Non-pigmented ciliary epithelial cell (primary cell): Measurements from ENCODE around the gene ZNF860.
A peak's percentile ranks its signal among the peaks of the same experiment; 100 is the strongest.

Experiments used
- DNase-seq: peaks from one replicate; pipeline ENCODE4 v3.0.0-alpha.2; 2010; ENCODE audit warnings: low read depth

Gene ZNF860

DNA sequence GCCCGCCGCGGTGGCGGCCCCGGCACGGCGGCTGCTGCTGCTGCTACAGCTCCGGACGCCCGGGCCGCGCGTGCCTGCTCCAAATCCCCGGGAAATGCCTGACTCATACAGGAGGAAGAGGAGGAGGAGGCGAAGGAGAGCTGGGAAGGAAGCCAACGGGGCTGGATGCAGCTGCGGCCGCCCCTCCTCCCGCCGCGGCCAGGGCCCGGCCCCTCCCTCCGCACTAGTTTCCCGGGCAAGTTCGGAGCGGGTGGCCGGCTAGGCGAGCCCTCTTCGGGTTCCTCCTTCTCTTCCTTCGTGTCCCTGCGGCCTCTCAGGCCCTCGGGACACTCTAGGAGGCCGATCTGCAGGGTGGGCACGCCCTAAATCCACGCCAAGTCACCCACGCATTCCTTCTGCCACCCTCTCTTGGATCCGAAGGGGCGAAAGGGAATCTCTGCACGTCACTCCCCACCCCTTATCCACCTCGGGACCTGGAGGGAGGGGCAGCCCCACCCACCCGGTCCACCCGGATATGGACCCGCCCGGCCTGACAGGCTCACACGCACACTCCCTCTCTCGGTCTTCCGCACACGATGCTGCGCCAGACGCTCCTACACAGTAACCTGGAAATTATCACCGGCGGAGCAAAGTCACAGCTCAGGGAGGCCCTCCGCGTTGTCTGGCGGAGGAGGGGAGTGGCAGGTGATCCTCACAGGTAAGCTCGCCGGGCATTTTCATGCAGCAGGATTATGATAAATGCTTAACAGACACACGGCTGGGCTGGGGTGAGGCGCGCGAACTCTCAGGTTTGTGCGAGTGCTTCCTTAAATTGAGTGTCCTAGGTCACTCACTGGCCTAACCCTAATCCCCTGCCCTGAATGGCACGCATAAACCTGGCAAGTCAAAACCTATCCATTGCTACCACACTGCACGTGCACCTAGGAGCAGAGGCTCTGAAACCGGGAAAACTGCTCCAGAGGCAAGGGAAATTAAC lies at the start of gene ZNF860, which contains the start of gene OSBPL10:
TSS of gene ZNF860 (plus strand) at position 545 of the 976 bp plus-strand sequence. CDS start 7,330 bp downstream, outside the sequence.
TSS of gene OSBPL10 (minus strand) at position 57 of the 976 bp plus-strand sequence. CDS start 83 bp downstream, outside the sequence.
- DNase-seq: peak; percentile 68

DNA sequence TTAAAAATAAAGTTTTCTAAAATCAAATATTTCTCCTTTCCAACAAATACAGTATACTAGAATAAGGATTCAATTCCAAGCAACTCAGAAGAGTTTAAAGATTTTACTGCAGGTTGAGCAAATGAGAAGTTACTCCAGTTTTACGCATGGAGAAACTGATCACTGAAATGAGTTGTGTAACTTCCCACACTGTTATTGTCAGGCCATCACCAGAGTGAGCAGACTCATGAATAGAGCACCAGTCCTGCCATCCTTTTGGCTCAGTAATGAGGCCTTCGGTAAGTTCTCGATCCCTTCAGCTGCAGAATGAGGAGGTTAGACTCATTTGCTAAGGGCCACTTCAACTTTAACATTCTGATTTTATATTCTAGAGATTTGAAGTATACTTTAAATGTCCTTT lies 48.6 kb upstream of the ZNF860 start:
- no peak for DNase-seq

DNA sequence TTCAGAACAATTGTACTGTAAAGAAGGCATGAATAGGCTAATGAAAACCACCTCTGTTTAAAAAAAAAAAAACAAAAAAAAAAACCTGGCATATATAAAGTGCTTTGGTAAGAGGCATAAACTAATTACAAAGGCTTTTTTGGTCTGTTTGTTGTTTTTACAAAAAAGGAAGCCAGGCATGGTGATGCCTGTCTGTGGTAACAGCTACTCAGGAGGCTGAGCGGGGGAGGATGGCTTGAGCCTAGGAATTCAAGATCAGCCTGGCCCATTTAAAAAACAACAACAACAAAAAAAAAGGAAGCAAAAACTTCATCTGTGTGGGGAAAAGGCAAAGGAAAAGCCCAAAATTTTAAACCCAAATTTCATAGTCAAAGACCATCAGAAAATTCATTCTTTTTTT lies 47.5 kb upstream of the ZNF860 start:
- DNase-seq: no peak

DNA sequence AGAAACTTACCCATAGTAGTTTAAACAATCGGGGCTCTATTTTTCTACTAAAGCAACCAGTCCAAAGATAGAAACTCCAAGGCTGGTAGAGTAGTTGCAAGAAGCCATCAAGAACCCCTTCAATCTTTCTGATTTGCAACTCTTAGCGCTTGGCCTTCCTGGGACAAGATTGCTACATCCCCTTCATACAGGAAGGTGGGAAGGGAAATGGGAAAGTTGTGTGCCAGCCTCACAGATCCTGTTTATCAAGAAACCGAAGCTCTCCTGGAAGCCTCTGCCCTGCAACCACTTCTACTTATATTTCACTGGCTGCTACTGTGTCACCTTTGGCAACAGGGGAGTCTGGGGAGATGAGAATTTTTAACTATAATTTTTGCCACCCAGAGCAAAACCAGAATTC lies 46.7 kb upstream of the ZNF860 start:
- DNase-seq: no peak

DNA sequence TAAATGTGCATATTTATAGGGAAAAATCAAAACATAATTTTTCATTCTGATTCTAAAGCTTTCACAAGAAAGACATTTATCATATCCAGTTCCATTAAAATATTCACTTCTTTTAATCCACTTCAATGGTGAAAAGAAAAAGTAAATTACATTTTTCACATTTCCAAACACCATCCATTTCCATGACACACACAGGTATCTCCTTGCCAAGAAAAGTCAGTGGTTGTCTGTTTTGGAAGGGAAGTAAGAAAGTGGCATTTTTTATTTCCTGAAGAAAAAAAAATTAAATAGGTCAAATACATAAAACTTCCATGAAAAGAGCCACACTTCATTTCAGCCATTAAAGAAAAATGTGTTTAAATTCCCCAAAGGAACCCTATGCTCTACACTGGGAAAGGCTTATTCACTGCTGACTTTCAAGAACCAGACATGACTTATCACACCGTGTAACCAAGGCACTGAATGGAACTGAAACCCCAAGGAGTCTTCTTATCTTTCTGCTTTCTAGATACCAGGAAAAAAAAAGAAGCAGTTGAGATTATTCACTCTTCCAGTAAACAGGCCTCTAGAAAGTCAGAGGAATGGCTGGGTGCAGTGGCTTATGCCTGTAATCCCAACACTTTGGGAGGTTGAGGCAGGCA lies 45.0 kb upstream of the ZNF860 start:
- peak; percentile 24 for DNase-seq

DNA sequence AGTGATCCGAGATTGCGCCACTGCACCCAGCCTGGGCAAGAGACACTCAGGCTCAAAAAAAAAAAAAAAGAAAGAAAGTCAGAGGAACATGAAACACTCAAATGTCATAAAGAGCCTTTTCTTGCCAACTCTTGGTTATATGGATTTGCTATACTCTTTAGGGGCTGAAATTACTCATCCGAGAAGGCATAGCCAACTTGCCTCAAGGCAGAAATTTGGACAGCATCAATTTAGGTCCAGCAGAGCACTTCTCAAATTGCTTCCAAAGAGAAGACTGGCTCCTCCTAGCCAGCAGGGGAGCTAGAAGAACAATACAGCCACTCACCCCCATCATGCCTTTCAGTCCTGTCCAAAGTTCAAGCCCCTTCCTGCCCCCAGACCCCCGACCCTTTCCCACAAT lies 44.3 kb upstream of the ZNF860 start:
- DNase-seq: no peak

DNA sequence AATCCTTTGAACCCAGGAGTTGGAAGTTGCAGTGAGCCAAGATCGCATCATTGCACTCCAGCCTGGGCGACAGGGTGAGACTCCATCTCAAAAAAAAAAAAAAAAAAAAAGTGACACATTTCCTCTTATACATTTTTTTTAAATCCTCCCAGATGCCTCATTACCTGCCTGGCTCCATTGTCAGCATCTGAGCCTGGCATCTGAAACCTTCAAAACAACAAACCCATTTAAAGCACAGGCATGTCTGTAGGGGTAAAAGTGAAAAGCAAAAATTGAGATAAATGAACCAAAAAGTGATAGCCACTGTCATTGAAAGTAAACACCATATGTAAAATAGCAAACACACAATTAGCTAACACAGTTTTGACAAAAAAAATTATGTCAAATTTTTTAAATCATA lies 39.1 kb upstream of the ZNF860 start:
- DNase-seq: no peak

DNA sequence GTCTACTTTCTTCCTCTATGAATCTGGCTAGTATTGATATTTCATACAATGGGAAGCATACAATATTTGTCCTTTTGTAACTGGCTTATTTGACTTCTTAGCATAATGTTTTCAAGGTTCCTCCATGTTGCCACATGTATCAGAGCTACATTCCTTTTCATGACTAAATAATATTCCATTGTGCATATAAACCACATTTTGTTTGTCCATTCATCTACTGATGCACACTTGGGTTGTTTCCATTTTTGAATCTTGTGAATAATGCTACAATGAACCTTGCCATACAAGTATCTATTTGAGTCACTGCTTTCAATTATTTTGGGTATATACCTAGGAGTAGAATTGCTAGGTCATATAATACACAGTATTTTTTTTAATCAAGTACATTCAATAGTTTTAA lies 38.5 kb upstream of the ZNF860 start:
- DNase-seq: no peak

DNA sequence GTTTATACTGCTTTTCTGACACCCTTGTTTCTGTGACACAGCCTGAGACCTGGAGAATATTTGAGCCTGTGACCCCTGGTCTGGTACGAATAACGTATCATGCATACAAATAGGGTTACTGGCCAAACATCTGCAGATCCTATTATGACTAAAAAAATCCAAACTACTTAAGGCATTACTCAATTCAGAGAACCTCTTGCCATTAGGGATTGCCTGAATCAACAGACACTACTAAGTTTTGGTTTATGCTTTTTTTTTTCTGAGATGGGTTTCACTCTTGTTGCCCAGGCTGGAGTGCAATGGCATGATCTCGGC lies 35.9 kb upstream of the ZNF860 start:
- DNase-seq: no peak

DNA sequence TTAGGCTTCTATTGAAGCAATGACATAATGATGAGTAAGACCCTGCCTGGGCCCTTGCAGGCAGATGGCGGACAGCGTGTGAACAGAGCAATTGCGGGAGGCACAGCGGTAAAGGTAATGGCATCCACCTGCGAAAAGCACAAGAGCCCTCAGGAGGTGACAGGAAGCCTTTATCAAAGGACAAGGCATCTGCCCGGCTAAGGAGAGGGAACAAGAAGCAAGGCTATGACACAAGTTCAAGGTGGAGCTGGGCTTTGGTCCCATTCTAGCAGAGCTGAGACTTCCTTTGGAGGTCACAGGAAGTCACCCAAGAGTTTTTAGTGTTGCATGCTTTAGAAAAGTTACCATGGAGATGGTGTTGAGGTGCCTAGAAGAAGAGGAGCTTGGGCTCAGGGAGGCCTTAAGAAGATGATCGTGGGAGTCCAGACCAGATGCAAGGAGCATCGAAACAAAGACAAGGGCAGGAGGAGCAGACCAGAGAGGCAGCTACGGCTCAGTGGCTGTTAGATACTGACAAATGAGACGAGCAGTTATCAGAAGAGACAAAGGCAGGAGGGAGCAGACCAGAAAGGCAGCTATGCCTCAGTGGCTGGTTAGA lies 35.0 kb upstream of the ZNF860 start:
- DNase-seq: no peak

DNA sequence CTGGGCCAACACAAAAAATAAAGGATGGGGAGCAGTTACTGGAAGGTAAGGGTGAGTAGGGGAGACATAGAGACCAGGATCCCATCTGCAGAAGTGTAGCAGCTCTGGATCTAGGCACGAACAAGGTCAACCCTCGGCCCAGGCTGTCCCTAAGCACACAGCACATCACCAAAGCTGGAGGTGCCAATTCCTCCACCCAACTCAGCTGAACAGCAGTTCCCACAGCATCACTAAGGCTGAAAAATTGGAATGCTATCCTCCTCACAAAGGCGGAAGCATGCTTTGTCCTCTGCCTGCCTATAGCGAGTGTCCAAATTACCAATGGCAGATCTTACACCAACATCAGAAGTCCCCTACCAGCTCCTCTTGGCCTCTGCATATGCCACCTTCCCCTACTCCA lies 34.4 kb upstream of the ZNF860 start:
- no peak for DNase-seq

DNA sequence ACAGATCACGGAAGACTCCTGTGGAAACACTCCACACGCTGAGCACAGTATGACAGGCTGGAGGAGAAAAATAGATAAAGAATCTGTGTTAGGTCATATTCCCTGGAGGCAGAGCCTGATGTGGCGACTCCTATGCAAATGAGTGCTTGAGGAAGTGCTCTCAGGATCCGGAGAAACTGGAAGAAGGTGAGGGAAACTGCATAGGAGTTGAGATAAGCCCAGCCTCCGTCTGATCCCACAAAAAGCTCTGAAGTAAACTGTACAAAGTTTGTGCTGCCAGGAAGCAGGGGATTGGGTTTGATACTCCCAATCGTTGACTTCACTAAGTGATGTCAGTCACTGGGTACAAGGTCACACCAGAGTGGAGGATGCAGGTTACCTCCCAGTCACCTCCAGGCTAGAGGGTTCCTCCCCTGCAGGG lies 33.9 kb upstream of the ZNF860 start:
- DNase-seq: no peak

DNA sequence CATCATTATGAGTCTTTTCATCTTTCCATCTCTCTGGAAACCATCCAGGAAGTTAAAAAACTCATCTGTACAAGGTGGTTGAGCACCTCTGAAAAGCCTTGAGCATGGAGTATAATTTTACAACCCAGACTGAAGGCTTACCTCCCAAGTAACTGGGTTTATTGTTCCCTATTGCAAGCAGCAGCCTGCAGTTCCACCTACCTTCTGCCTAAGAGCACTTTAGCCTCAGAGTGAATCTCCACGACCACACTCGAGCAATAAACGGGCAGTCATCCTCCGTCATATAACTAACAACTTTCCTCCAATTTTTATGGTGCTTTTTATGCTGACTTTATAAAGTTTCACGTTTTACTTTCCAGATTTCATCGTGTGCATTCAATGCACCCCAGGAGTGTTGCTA lies 33.3 kb upstream of the ZNF860 start:
- no peak for DNase-seq

DNA sequence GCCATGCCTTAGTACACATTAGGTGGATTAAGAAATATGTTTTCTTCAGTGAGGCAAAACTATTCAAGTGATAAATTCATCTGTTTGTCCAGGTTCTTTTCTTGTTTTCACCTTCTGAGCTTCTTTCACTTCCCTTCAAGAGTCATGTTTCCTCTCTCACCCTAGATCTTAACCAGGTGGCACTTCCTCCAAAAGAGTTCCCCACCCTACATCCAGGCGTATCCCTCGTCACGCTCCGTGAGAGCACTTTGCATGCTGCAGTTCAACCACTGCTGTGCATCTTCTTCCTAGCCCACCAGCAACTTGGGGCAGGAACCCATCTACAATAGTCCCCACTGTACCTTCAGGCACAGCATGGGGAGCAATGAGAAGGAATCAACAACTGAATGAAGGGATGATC lies 29.3 kb upstream of the ZNF860 start:
- DNase-seq: no peak

DNA sequence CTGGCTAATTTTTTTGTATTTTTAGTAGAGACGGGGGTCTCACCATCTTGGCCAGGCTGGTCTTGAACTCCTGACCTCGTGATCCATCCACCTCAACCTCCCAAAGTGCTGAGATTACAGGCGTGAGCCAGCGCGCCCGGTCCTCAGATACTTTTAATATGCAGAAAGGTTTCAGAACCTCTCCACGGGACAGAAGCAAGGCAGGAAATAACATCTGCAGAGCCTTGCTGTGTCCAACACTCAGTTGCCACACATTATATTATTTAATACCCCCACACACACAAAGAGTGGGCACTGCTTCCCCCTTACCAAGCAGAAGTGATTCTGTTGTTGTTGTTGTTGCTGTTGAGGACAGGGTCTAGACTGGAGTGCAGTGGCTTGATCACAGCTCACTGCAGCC lies 28.5 kb upstream of the ZNF860 start:
- DNase-seq: no peak

DNA sequence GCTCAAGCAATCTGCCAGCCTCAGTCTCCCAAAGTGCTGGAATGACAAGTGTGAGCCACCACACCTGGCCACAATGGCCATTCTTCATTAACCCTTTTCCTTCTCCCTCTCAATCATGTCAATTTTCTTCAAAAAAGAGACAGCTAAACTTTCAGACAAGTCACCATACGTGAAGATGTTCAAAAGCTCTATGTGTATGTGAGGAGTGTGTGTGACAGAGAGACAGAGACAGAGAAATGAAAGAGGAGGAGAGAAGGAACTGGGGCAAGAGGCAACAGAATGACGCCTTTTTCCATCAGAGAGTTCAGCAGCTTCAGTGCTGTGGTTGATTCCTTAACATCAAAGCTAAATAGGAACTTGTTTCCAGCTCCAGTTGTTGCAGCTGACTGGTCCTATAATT lies 27.9 kb upstream of the ZNF860 start:
- DNase-seq: no peak

DNA sequence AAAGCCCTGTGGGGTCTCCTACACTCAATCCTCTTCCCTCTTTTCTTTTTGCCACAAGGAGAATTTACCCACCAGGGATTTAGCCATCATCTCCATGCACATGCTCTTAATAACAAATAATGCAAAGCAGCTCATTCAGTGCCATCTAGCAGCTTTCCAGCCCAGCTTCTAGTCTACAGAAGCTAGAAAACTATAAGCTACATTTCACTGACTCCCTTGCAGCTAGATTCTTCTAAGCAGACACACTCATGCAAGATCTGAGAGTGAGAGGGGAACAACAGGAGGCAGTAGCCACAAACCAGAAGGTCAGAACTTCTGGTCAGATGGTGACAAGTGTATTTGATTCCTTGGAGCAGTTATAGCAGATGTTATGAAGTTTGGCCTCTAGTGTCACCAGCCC lies 26.0 kb upstream of the ZNF860 start:
- DNase-seq: no peak

DNA sequence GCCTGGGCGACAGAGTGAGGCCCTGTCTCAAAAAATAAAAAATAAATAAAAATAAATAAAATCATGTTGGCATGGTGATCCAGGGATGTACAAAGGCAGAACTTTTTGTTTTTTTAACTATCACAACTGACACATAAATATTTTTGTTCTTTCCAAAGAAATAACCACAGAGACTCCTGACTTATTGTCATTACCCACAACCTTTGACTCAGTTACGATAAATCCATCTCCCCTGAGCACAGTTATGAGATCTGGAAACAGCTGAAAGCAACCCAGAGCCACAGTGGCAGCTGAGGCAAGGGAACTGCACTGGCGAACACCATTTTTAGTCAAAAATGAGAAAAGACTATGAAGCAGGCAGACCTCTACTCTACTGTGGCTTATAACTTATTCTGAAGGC lies 24.4 kb upstream of the ZNF860 start:
- no peak for DNase-seq

DNA sequence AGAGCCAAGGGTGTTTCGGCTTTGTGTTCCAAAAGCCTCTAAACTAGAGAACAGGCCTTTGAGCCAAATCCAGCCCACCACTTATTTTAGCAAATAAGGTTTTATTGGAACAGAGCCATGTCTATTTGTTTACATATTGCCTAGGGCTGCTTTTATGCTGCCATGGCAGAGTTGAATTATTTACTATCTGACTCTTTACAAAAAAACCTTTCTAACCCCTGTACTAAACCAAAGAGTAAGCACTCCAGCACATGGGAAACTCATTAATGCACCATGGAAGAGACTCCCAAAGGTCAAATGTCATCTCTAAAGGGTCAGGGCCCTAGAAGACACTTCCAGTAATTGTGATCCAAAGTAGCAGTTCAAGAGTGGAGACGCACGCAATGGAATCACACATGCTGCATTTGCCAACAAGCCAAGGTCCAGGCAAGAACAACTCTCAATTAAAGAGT lies 22.8 kb upstream of the ZNF860 start:
- DNase-seq: no peak

DNA sequence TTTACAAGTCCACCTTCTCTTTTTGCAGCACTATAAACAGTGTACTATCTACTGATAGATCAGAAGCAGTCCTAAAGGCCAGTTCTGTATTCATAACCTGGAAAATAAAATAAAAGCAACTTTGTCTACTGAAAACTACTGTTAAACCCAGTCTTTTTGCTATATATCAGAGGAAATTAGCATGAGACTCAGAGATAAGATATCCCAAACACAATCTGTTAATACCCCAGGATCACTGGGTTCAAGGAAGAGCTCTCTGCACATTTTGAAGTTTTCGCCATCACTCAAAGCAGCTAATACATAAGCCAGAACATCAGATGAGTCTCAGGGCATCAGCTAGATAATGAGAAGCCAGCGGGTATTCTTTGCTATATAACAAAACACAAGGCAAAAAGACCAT lies 22.3 kb upstream of the ZNF860 start:
- no peak for DNase-seq

DNA sequence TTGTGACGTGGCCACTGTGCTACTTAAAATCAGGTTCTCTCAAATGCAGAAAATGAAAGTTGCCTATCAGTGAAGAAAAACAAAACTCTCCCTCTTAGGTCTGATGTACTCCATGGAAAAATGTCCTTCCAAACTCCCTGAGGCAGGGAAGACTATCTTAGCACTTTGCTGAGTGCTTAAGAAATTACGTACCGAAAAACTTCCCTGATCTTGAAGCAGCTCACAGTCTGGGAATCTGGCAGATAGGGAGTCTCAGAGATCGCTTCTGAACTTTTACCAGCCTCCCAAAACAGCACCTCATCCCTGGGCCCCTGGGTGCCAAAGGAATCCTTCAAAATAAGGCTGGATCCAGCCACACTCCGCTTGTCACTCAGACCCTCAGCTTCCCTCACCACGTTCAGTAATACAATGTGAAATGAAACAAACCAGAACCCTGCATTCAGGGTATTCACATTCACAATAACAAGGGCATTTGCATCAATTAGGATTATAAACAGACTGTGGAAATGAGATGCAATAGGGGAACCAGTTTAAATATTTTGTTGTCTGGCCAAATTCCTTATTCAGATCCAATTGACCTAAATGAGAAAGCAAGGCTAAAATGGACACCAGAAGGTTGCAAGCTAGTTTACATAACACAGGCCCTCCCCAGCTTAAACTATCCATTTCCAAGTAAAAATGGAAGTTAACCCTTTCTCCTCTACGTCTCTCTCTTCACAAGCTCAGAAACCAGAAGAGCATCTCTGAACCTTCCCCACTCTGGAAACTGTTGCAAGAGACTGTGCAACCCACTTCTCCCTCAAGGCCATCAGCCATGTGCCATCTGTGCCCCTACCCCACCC lies 21.4 kb upstream of the ZNF860 start:
- DNase-seq: no peak

DNA sequence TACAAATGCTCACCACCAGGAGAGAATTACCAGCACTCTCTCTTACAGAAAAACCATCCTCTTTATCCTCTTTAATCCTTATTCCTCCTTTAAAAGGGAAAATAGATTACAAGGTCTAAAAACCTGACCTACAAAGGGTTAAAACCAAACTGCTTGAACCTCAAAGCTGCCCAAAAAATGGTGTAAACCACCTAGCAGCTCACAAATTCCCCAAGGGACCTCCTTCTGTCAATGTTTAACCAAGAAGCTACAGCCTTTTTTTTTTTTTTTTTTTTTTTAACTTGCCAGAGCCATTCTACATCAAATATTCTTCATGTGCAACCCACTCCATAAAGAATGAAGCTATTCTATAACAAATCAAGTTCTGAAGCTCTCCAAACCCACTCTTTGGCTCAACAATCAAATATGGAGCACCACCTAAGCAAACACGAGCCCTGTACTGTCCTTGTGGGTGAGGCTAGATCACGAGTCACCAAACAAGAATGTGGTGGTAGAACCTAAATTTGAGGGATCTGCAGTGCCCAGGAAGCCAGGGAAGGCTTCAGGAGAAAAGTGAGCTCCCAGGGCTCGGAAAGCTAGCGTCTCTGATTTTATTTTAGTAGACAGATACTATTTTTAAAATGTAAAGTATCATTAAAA lies 20.6 kb upstream of the ZNF860 start:
- DNase-seq: no peak
